ENCODE measurements around the gene RHBDD1. TPM values are rescaled to one million over a fixed set of nuclear protein-coding genes. Genes with fewer than 3 reads are reported as not detected.

RHBDD1 gene
- total and polyA plus RNA-seq, 12 donors, result 4.5 to 57.1 (median 33.7) TPM

GRCh38 chr2:226850024-226850423 lies 14.2 kb downstream of the RHBDD1 start:
- no peaks in the 10 kb centered on the region for H3K27me3 ChIP-seq
- 95% methylated on average over 5 of the region's 5 CpGs for WGBS, 2 donors
- ATAC-seq (no peak), DNase-seq (no peak)
- no peak overlapping the region for H3K4me3 ChIP-seq
- no peaks in the 10 kb centered on the region for H3K36me3 ChIP-seq
- TF ChIP-seq CTCF (IDR thresholded peaks at IDR 0.05), result no peak
- no peak overlapping the region for H3K27ac ChIP-seq
- peaks cover 0 to 10% (median 0%) of the 10 kb centered on the region in 9 donors for H3K4me1 ChIP-seq
- H3K9me3 ChIP-seq, result no peaks in the 10 kb centered on the region
- intact Hi-C loops (cut with DNase I), result no loop called here

GRCh38 chr2:226855787-226856186 lies 19.9 kb downstream of the RHBDD1 start:
- WGBS, 2 donors, result 78 to 86% methylated on average over 2 of the region's 2 CpGs
- no peak for TF ChIP-seq CTCF (IDR thresholded peaks at IDR 0.05)
- no peak overlapping the region for H3K4me3 ChIP-seq
- no peak overlapping the region for H3K27ac ChIP-seq
- no peak for ATAC-seq
- H3K36me3 ChIP-seq, result no peaks in the 10 kb centered on the region
- no peaks in the 10 kb centered on the region for H3K27me3 ChIP-seq
- H3K9me3 ChIP-seq, result no peaks in the 10 kb centered on the region
- no peak for DNase-seq
- intact Hi-C loops (cut with DNase I), result no loop called here
- H3K4me1 ChIP-seq, result peaks cover 0 to 7% (median 0%) of the 10 kb centered on the region in 9 donors

GRCh38 chr2:226860087-226860486 lies 24.2 kb downstream of the RHBDD1 start:
- H3K4me3 ChIP-seq, result no peak overlapping the region
- H3K9me3 ChIP-seq, result no peaks in the 10 kb centered on the region
- H3K27ac ChIP-seq, result no peak overlapping the region
- H3K4me1 ChIP-seq, result peaks cover 0 to 7% (median 0%) of the 10 kb centered on the region in 9 donors
- TF ChIP-seq CTCF (IDR thresholded peaks at IDR 0.05), result no peak
- no peaks in the 10 kb centered on the region for H3K27me3 ChIP-seq
- ATAC-seq, result no peak
- intact Hi-C loops (cut with DNase I), result loop anchor here in 1 of 10 donors (2.0 kb wide), 1 partner anchor 37 kb away; no protein-coding TSS in a partner anchor
- DNase-seq, result no peak
- H3K36me3 ChIP-seq, result peaks cover 0 to 8% (median 0%) of the 10 kb centered on the region in 9 donors

- no peaks in the 10 kb centered on the region for H3K9me3 ChIP-seq
- no peaks in the 10 kb centered on the region for H3K27me3 ChIP-seq
- intact Hi-C loops (cut with DNase I), result no loop called here
- H3K4me1 ChIP-seq, result peaks cover 0 to 5% (median 0%) of the 10 kb centered on the region in 9 donors
- no peak for TF ChIP-seq CTCF (IDR thresholded peaks at IDR 0.05)
- no peak for ATAC-seq
- no peak overlapping the region for H3K27ac ChIP-seq
- peaks cover 0 to 33% (median 6%) of the 10 kb centered on the region in 9 donors for H3K36me3 ChIP-seq
- H3K4me3 ChIP-seq, result no peak overlapping the region
- no peak for DNase-seq
- 33 to 72% methylated on average over 2 of the region's 2 CpGs for WGBS, 2 donors
These were observed 26.8 kb downstream of the RHBDD1 start for GRCh38 chr2:226862623-226863022.
